Omental fat pad (tissue), 4 donors: ENCODE results near the gene SUDS3. TPM values are rescaled to one million over a fixed set of nuclear protein-coding genes. Genes with fewer than 3 reads are reported as not detected.

ENCODE experiments used
- ATAC-seq: fragments of 150-250 bp; one replicate; pipeline ENCODE4 v1.9.1; 2016; ENCODE audit warnings: mild to moderate bottlenecking, moderate library complexity; ENCODE audit not compliant: low FRiP score
- DNase-seq: peaks from one replicate; pipeline ENCODE4 v3.0.0-alpha.2; 2019; ENCODE audit warnings: low spot score
- total RNA-seq, 4 donors: library from RNA; depleted of rRNA; stranded (reverse); fragments of >200 nt; gene quantifications; one replicate each; pipeline ENCODE4 v1.1.0, GENCODE V29; 2016
- TF ChIP-seq, protein P1 (sequence below), 3 donors: fragments of 450-650 bp; IDR thresholded peaks; one replicate each; pipeline ENCODE4 v1.5.1; 2016 to 2017; ENCODE audit warnings: antibody characterized with exemption in 3 of 3, mild to moderate bottlenecking in 3 of 3, moderate library complexity in 2 of 3

Gene SUDS3
- total RNA-seq, 4 donors from 2014 or later = 27.7 to 45.6 (median 29.6) TPM

DNA sequence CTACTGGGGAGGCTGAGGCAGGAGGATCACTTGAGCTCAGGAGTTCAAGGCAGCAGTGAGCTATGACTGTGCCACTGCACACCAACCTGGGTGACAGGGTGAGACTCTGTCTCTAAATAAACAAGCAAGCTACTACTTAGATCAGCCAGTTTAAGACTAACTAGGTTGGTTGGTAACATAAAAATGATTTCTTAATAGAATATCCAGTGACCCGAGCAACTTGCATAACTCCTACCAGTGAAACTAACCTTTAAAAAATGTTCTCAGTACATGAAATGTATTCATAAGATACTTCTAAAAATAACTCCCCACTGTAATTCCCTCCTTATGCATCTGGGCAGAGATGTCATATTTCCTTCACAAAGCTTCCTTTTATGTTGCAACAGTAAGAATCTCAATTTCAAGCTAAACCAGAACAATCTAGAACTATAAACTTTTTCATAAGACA, 19.5 kb upstream of the SUDS3 start:
- DNase-seq = no peak
- peak; percentile 88 for ATAC-seq
- TF ChIP-seq, protein P1, sequence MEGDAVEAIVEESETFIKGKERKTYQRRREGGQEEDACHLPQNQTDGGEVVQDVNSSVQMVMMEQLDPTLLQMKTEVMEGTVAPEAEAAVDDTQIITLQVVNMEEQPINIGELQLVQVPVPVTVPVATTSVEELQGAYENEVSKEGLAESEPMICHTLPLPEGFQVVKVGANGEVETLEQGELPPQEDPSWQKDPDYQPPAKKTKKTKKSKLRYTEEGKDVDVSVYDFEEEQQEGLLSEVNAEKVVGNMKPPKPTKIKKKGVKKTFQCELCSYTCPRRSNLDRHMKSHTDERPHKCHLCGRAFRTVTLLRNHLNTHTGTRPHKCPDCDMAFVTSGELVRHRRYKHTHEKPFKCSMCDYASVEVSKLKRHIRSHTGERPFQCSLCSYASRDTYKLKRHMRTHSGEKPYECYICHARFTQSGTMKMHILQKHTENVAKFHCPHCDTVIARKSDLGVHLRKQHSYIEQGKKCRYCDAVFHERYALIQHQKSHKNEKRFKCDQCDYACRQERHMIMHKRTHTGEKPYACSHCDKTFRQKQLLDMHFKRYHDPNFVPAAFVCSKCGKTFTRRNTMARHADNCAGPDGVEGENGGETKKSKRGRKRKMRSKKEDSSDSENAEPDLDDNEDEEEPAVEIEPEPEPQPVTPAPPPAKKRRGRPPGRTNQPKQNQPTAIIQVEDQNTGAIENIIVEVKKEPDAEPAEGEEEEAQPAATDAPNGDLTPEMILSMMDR (IDR thresholded peaks at IDR 0.05) = no peak

DNA sequence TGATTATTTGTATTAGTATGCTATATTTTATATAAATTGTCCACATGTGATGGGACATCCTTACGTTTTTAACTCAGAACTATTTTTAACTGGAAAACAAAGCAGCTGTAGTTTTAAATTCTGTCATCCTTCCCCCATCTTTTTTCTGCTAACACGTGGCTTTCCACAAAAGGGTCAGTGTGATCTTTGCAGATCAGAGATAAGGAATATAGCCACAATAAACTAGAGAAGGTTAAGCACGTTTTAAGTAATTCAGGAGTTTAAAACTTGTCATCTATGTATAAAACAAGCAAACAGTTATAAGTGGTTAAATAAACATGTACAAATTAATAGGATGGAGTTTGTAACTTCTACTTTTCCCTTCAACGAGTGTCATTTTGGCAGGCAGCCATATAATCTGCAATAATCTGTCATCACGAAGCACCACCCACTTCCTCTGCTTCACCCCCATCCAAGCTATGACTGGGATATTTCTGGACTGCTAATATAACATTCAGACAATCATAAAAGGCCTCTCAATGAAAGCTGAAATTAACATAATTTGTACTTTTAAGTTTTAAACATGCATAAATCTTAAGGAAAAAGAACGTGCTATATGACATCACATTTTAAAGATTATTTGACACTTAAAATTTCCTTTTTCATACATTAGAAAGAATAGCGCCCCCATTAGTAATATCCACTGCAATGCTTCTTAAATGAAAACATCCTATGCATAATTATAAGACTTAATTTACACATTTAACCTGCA, 18.9 kb upstream of the SUDS3 start:
- TF ChIP-seq, protein P1 (IDR thresholded peaks at IDR 0.05) = no peak
- ATAC-seq (no peak), DNase-seq (no peak)

DNA sequence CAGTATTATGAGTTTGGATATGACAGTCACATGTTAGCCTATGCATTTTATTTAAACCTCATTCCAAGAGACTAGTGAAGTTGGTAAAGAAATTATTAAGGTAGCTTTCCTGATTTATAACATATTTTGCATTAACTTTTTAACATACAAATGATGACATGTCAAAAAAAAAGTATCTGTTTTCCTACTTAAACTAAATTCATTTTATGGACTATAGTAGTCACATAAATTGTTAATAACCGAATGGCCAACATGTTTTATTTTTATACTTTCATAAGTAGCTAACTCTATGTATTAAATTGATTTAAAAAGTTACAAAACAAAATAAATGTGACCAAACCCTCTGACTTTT, 18.4 kb upstream of the SUDS3 start:
- DNase-seq (no peak), ATAC-seq (no peak)
- TF ChIP-seq, protein P1 (IDR thresholded peaks at IDR 0.05) = no peak

DNA sequence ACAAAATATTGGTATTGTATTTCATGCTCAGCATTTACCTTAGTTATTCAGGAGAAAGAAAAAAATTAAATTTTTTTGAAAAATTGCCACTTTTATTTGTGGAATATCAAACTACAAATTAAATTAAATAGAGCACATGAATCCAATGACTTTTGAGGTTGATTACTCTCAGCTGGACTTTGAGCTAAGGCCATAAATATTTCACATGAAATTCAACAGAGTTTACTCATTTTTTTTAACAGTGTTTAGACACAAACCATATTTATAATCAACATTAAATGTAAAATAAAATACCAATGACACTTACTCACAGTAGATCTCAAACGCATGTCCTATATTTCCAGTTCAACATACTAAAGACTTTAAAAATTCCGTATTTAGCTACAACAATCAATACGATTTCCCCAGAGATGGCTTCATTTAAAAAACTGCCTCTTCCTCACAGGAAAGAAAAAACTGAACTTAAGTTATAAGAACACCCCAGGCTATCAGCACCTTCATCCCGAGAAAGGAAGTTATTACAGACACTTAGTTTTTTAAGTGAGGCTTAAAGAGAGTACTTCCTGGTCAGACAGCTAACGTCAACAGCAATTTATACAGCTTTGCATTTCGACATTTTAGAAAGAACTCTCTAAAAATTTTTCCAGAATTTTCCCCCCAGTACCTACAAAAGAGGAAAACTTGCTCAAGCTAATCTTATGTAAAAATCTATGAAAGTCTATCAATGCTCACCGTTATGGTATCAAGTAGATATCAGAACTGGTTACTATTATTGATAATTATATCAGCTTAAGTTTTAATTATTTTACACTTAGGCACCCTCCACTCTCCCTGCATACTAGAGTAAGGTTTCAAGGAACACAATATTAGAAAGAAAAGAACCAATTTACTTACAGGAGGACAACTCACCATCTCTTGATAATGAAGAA, 17.5 kb upstream of the SUDS3 start:
- ATAC-seq (no peak), DNase-seq (no peak)
- TF ChIP-seq, protein P1 (IDR thresholded peaks at IDR 0.05) = no peak

DNA sequence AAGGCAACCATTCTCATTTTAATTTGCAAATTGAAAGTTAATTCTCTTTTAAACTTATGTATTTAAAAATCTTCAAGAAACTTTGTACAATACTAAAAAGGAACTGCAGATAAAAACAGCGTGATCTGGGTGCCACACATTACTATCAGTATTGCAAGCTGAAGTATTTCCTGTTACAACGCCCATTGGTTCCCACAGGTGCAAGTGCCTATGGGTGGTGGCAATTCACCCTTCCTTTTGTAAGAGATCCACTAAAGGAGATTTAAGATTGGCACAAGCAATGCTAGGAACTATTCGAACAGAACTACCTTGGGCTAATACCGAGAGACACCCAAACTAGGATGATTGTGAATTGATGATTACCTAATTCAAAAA, 16.8 kb upstream of the SUDS3 start:
- DNase-seq = no peak
- TF ChIP-seq, protein P1 (IDR thresholded peaks at IDR 0.05) = no peak
- no peak for ATAC-seq

DNA sequence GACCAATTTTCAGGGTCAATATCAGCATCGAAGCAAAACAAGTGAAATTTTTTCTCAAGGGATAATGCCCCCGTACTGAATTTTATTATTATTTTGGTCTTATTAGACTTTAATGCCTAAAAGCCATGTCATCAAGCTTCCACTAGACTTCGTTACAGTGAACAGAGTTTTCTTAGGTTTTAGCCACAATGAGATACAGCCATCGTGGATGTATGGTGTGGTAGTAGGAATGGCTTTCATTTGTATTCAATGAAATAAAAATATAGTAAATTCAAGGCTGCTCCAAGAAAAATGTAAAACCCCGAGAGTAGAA, 15.3 kb upstream of the SUDS3 start:
- DNase-seq = no peak
- TF ChIP-seq, protein P1 (IDR thresholded peaks at IDR 0.05) = no peak
- no peak for ATAC-seq
